Measurements from ENCODE around the gene PPP6R2. TPM values are rescaled to one million over a fixed set of nuclear protein-coding genes. Genes with fewer than 3 reads are reported as not detected.

Gene PPP6R2
- polyA plus RNA-seq, 2 of the 4 experiments (the other 2 are of a cell fraction): 9.6 to 14.7 TPM

GRCh38 chr22:50420581-50420980, 77.5 kb downstream of the PPP6R2 start:
- FAIRE-seq (no peak), DNase-seq (ENCODE audit: low read depth in 1 of 2, low spot score in 1 of 2) (no peak), ATAC-seq (no peak)
- no peak overlapping the region for H3K4me3 ChIP-seq
- ChIA-PET CTCF (no interaction called here), POLR2A (no interaction called here)
- no peaks in the 10 kb centered on the region for H3K9me3 ChIP-seq
- no peak overlapping the region for H3K4me2 ChIP-seq
- WGBS (ENCODE audit: missing lambda C conversion rate): 92% methylated on average over 12 of the region's 12 CpGs
- H3K4me1 ChIP-seq: no peaks in the 10 kb centered on the region
- no peak for TF ChIP-seq FOXS1 (CRISPR knock-in tag; IDR thresholded peaks at IDR 0.05)
- TF ChIP-seq CBX8 (IDR thresholded peaks at IDR 0.05): no peak
- TF ChIP-seq RNF2 (IDR thresholded peaks at IDR 0.05; ENCODE audit: borderline replicate concordance, low read depth): no peak
- H3K27ac ChIP-seq: no peak overlapping the region

- WGBS (ENCODE audit: missing lambda C conversion rate): 96% methylated on average over 8 of the region's 14 CpGs
- no peak for FAIRE-seq
- POLR2A ChIA-PET: no interaction called here
Observed at GRCh38 chr22:50422046-50422445, 78.9 kb downstream of the PPP6R2 start.

GRCh38 chr22:50422961-50423815, 80.1 kb downstream of the PPP6R2 start:
- H3K4me3 ChIP-seq: no peak overlapping the region
- no peaks in the 10 kb centered on the region for H3K4me1 ChIP-seq
- H3K27ac ChIP-seq: no peak overlapping the region
- ChIA-PET CTCF (interaction anchor here (1.2 kb wide), 1 partner anchor 34 kb away, joined by 3 read pairs; no protein-coding TSS in a partner anchor), POLR2A (no interaction called here)
- no peak overlapping the region for H3K4me2 ChIP-seq
- FAIRE-seq (no peak), ATAC-seq (no peak), DNase-seq (ENCODE audit: low read depth in 1 of 2, low spot score in 1 of 2) (no peak)
- H3K9me3 ChIP-seq: 0 out of 3 replicates have a peak, but pooled peaks cover under 1% of the 10 kb centered on the region
- WGBS (ENCODE audit: missing lambda C conversion rate): 91% methylated on average over 15 of the region's 21 CpGs
- TF ChIP-seq CHD4 (IDR thresholded peaks at IDR 0.05; ENCODE audit: borderline replicate concordance): no peak
- TF ChIP-seq TFCP2L1 (CRISPR knock-in tag; IDR thresholded peaks at IDR 0.05): no peak
- no peak for TF ChIP-seq ZSCAN20 (CRISPR knock-in tag; IDR thresholded peaks at IDR 0.05)
- TF ChIP-seq BHLHE40 (IDR thresholded peaks at IDR 0.05; ENCODE audit: low read depth, low read length): no peak
- no peak for TF ChIP-seq HOXB13 (CRISPR knock-in tag; IDR thresholded peaks at IDR 0.05; ENCODE audit: low read depth)
- no peak for TF ChIP-seq FOSL2 (IDR thresholded peaks at IDR 0.05)
- TF ChIP-seq FOSL2 (CRISPR knock-in tag; IDR thresholded peaks at IDR 0.05): no peak
- no peak for TF ChIP-seq HEYL (CRISPR knock-in tag; IDR thresholded peaks at IDR 0.05)
- TF ChIP-seq FOSB (CRISPR knock-in tag; IDR thresholded peaks at IDR 0.05): no peak
- TF ChIP-seq BCL3 (IDR thresholded peaks at IDR 0.05): no peak
- TF ChIP-seq GATA3 (IDR thresholded peaks at IDR 0.05; ENCODE audit: borderline replicate concordance): no peak
- no peak for TF ChIP-seq SMC3 (IDR thresholded peaks at IDR 0.05)
- no peak for TF ChIP-seq HMGXB4 (CRISPR knock-in tag; IDR thresholded peaks at IDR 0.05; ENCODE audit: borderline replicate concordance)

More at GRCh38 chr22:50422046-50422445, 78.9 kb downstream of the PPP6R2 start:
- TF ChIP-seq MAX (IDR thresholded peaks at IDR 0.05) (no peak), SREBF2 (IDR thresholded peaks at IDR 0.05) (no peak), PHF8 (IDR thresholded peaks at IDR 0.05; ENCODE audit: borderline replicate concordance, low read depth) (no peak), CEBPB (IDR thresholded peaks at IDR 0.05) (no peak), MAZ (IDR thresholded peaks at IDR 0.05; ENCODE audit: borderline replicate concordance, low read depth, low read length) (no peak), RCOR1 (IDR thresholded peaks at IDR 0.05; ENCODE audit: low read depth, low read length) (no peak), CBX2 (IDR thresholded peaks at IDR 0.05; ENCODE audit: borderline replicate concordance, low read depth) (no peak), BHLHE40 (IDR thresholded peaks at IDR 0.05; ENCODE audit: low read depth, low read length) (no peak), HES2 (IDR thresholded peaks at IDR 0.05) (no peak), ESRRA (IDR thresholded peaks at IDR 0.05; ENCODE audit: borderline replicate concordance, low read length) (no peak), TP53 (CRISPR knock-in tag; IDR thresholded peaks at IDR 0.05) (no peak), POLR2AphosphoS2 (conservative IDR thresholded peaks at IDR 0.05; ENCODE audit: low read length) (no peak), GATA3 (IDR thresholded peaks at IDR 0.05; ENCODE audit: borderline replicate concordance) (no peak), CHD4 (IDR thresholded peaks at IDR 0.05; ENCODE audit: borderline replicate concordance) (no peak), ZSCAN20 (CRISPR knock-in tag; IDR thresholded peaks at IDR 0.05) (no peak), RARB (CRISPR knock-in tag; IDR thresholded peaks at IDR 0.05) (no peak), USF2 (IDR thresholded peaks at IDR 0.05) (no peak), BCL3 (IDR thresholded peaks at IDR 0.05) (no peak)
- CTCF ChIA-PET: interaction anchor here (0.7 kb wide), 1 partner anchor 272 kb away, joined by 3 read pairs; no protein-coding TSS in a partner anchor
- ATAC-seq: no peak
- Histone ChIP-seq H3K9me3 (no peaks in the 10 kb centered on the region), H3K4me3 (no peak overlapping the region), H3K4me1 (no peaks in the 10 kb centered on the region), H3K27ac (no peak overlapping the region), H3K4me2 (no peak overlapping the region)
- DNase-seq (ENCODE audit: low read depth in 1 of 2, low spot score in 1 of 2): no peak

Data from A549 (cell line).